ENCODE results near the gene PYY.

PYY gene

DNA sequence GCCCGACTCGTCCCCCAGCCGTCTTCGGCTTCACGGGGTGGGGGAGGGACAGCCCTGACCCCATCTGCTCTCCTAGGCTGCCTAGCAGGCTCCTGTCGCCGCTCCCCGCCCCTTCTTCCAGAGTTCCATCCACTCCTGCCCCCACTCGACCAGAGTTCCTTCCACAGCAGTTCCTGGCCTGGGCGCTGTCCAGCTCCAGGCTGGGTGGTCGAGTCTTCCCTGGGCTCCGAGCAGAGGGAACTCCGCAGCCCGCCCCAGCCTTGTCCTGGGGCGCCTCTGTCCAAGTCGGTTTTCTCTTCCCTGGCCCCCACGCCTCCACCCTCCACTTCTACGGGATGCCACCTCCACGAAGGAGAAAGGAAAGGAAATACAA is 1.4 kb downstream of the PYY start:
- H3K4me1 ChIP-seq: no peaks in the 10 kb centered on the region
- no peaks in the 10 kb centered on the region for H3K9me3 ChIP-seq
- DNase-seq: no peak
- no peak overlapping the region for H3K4me3 ChIP-seq (ENCODE audit: low read depth, low read length)
- TF ChIP-seq, protein P1, sequence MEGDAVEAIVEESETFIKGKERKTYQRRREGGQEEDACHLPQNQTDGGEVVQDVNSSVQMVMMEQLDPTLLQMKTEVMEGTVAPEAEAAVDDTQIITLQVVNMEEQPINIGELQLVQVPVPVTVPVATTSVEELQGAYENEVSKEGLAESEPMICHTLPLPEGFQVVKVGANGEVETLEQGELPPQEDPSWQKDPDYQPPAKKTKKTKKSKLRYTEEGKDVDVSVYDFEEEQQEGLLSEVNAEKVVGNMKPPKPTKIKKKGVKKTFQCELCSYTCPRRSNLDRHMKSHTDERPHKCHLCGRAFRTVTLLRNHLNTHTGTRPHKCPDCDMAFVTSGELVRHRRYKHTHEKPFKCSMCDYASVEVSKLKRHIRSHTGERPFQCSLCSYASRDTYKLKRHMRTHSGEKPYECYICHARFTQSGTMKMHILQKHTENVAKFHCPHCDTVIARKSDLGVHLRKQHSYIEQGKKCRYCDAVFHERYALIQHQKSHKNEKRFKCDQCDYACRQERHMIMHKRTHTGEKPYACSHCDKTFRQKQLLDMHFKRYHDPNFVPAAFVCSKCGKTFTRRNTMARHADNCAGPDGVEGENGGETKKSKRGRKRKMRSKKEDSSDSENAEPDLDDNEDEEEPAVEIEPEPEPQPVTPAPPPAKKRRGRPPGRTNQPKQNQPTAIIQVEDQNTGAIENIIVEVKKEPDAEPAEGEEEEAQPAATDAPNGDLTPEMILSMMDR (IDR thresholded peaks at IDR 0.05; ENCODE audit: low read depth, low read length): no peak
- no peaks in the 10 kb centered on the region for H3K27me3 ChIP-seq
- H3K36me3 ChIP-seq: no peaks in the 10 kb centered on the region

- no peak for DNase-seq
- Histone ChIP-seq H3K27me3 (no peaks in the 10 kb centered on the region), H3K4me1 (no peaks in the 10 kb centered on the region), H3K4me3 (ENCODE audit: low read depth, low read length) (no peak overlapping the region), H3K9me3 (no peaks in the 10 kb centered on the region), H3K36me3 (no peaks in the 10 kb centered on the region)
- TF ChIP-seq, protein P1 (IDR thresholded peaks at IDR 0.05; ENCODE audit: low read depth, low read length): no peak
Measured at GRCh38 chr17:43951750-43952149, 2.0 kb downstream of the PYY start.

DNA sequence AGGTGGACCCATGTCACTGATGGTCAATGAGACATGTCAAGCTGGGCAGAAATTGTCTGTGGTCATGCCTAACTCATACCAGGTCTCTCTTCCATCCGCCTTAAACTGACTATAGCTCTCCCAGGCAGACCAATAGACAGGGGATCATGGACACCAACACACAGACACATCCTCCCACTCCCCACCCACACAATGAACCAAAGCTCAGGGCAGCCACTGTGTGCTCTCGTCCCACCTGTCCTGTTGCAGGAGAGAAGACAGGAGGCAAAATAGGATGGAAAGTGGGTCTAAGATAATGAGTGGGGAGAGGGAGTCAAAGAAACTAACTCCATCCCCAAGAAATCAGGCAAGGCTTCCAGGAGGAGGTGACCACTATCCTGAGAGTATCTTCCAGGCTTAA is 3.2 kb downstream of the PYY start:
- no peak overlapping the region for H3K4me3 ChIP-seq (ENCODE audit: low read depth, low read length)
- H3K27me3 ChIP-seq: no peaks in the 10 kb centered on the region
- no peaks in the 10 kb centered on the region for H3K4me1 ChIP-seq

GRCh38 chr17:43949781-43950180 is 4.0 kb downstream of the PYY start:
- Histone ChIP-seq H3K9me3 (no peaks in the 10 kb centered on the region), H3K4me3 (ENCODE audit: low read depth, low read length) (no peak overlapping the region), H3K4me1 (0 out of 2 replicates have a peak, but pooled peaks cover 4% of the 10 kb centered on the region), H3K27me3 (no peaks in the 10 kb centered on the region), H3K36me3 (no peaks in the 10 kb centered on the region)
- no peak for DNase-seq
- TF ChIP-seq, protein P1 (IDR thresholded peaks at IDR 0.05; ENCODE audit: low read depth, low read length): no peak

More for the DNA sequence above, 3.2 kb downstream of the PYY start:
- TF ChIP-seq, protein P1 (IDR thresholded peaks at IDR 0.05; ENCODE audit: low read depth, low read length): no peak
- Histone ChIP-seq H3K36me3 (no peaks in the 10 kb centered on the region), H3K9me3 (no peaks in the 10 kb centered on the region)
- no peak for DNase-seq

GRCh38 chr17:43946781-43947180 is 7.0 kb downstream of the PYY start:
- H3K4me3 ChIP-seq (ENCODE audit: low read depth, low read length): no peak overlapping the region
- H3K4me1 ChIP-seq: peaks cover 4% of the 10 kb centered on the region; the same call in 1 of the 2 replicates
- H3K27me3 ChIP-seq: no peaks in the 10 kb centered on the region
- no peaks in the 10 kb centered on the region for H3K9me3 ChIP-seq
- no peak for DNase-seq
- no peaks in the 10 kb centered on the region for H3K36me3 ChIP-seq
- TF ChIP-seq, protein P1 (IDR thresholded peaks at IDR 0.05; ENCODE audit: low read depth, low read length): no peak

DNA sequence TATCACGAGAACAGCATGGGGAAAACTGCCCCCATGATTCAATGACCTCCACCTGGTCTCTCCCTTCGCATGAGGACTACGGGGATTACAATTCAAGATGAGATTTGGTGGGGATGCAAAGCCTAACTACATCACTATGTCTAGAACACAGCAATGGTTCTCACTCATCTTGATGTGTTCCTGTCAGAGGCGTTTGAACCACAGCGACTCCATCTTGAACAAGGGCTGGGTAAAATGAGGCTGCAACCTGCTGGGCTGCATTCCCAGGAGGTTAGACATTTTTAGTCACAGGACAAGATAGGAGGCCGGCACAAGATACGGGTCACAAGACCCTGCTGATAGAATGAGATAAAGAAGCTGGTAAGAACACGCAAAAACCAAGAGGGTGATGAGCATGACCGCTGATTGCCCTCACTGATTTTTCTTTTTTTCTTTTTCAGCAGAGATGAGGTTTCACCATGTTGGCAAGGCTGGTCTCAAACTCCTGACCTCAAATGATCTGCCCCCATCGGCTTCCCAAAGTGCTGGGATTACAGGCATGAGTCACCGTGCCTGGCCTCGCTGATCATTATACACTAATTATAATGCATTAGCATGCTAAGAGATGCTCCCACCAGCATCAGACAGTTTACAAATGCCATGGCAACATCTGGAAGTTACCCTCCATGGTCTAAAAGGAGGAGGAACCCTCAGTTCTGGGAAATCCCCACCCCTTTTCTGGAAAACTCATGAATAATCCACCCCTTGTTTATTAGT is 8.5 kb downstream of the PYY start:
- H3K27me3 ChIP-seq: no peaks in the 10 kb centered on the region
- TF ChIP-seq, protein P1 (IDR thresholded peaks at IDR 0.05; ENCODE audit: low read depth, low read length): no peak
- no peak overlapping the region for H3K4me3 ChIP-seq (ENCODE audit: low read depth, low read length)
- H3K4me1 ChIP-seq: peaks cover 4% of the 10 kb centered on the region; the same call in 1 of the 2 replicates
- H3K9me3 ChIP-seq: no peaks in the 10 kb centered on the region
- H3K36me3 ChIP-seq: no peaks in the 10 kb centered on the region
- DNase-seq: no peak

Measured in BE2C (cell line).